Trophoblast cell (in vitro differentiated cells and primary cell): ENCODE results near the gene MGST3.
A peak's percentile ranks its signal among the peaks of the same experiment; 100 is the strongest.

Experiments used
- DNase-seq, 2 donors: peaks; one replicate each; pipeline ENCODE4 v3.0.0-alpha.2; 2016
- H2AFZ ChIP-seq: 2 replicates; pipeline ENCODE4 v1.6.1; 2013; ENCODE audit warnings: low read length, moderate library complexity, mild to moderate bottlenecking; ENCODE audit not compliant: insufficient read depth, poor library complexity
- H2AK5ac ChIP-seq: 2 replicates; pipeline ENCODE4 v1.6.1; 2013; ENCODE audit warnings: mild to moderate bottlenecking, low read length
- H2BK120ac ChIP-seq: 2 replicates; pipeline ENCODE4 v1.6.1; 2013; ENCODE audit warnings: low read length, mild to moderate bottlenecking, moderate library complexity; ENCODE audit not compliant: insufficient read depth, poor library complexity
- H2BK12ac ChIP-seq: 2 replicates; pipeline ENCODE4 v1.6.1; 2013; ENCODE audit warnings: mild to moderate bottlenecking, low read length, moderate library complexity
- H2BK5ac ChIP-seq: 2 replicates; pipeline ENCODE4 v1.6.1; 2013; ENCODE audit warnings: low read length, low read depth, moderate library complexity, mild to moderate bottlenecking; ENCODE audit not compliant: poor library complexity
- H3K14ac ChIP-seq: 2 replicates; pipeline ENCODE4 v1.6.1; 2013; ENCODE audit warnings: mild to moderate bottlenecking, low read length
- H3K18ac ChIP-seq: 2 replicates; pipeline ENCODE4 v1.6.1; 2013; ENCODE audit warnings: mild to moderate bottlenecking, low read length
- H3K23ac ChIP-seq: 2 replicates; pipeline ENCODE4 v1.6.1; 2013; ENCODE audit warnings: low read length
- H3K27ac ChIP-seq: 2 replicates; pipeline ENCODE4 v1.5.1; 2013; ENCODE audit warnings: low read depth, mild to moderate bottlenecking, inconsistent platforms, low read length, moderate library complexity
- H3K27me3 ChIP-seq: 2 replicates; pipeline ENCODE4 v1.6.1; 2013; ENCODE audit warnings: inconsistent platforms, mild to moderate bottlenecking, low read length, moderate library complexity; ENCODE audit not compliant: insufficient read depth
- H3K36me3 ChIP-seq, 2 experiments: 1 replicate in 1 of 2; 2 replicates in 1 of 2; pipeline ENCODE4 v1.6.1; 2013; ENCODE audit warnings: low read length in 2 of 2, mild to moderate bottlenecking in 2 of 2, moderate library complexity in 1 of 2; ENCODE audit not compliant: insufficient read depth in 2 of 2, control insufficient read depth in 1 of 2
- H3K4ac ChIP-seq: 2 replicates; pipeline ENCODE4 v1.6.1; 2013; ENCODE audit warnings: low read depth, mild to moderate bottlenecking, low read length, moderate library complexity
- H3K4me1 ChIP-seq, 2 experiments: 1 replicate in 1 of 2; 2 replicates in 1 of 2; pipeline ENCODE4 v1.6.1; 2013; ENCODE audit warnings: low read length in 2 of 2, mild to moderate bottlenecking in 2 of 2, moderate library complexity in 1 of 2; ENCODE audit not compliant: insufficient read depth in 2 of 2, control insufficient read depth in 1 of 2
- H3K4me2 ChIP-seq: 2 replicates; pipeline ENCODE4 v1.6.1; 2013; ENCODE audit warnings: inconsistent platforms, mild to moderate bottlenecking, low read length, moderate library complexity
- H3K4me3 ChIP-seq: 2 replicates; pipeline ENCODE4 v1.5.1; 2013; ENCODE audit warnings: mild to moderate bottlenecking, low read depth, low read length, inconsistent platforms
- H3K79me1 ChIP-seq: one replicate; pipeline ENCODE4 v1.6.1; 2013; ENCODE audit warnings: low read length
- H3K79me2 ChIP-seq: 2 replicates; pipeline ENCODE4 v1.6.1; 2013; ENCODE audit warnings: low read length, mild to moderate bottlenecking; ENCODE audit not compliant: control insufficient read depth, insufficient read depth, poor library complexity
- H3K9ac ChIP-seq: 2 replicates; pipeline ENCODE4 v1.6.1; 2013; ENCODE audit warnings: mild to moderate bottlenecking, low read length
- H3K9me3 ChIP-seq: 2 replicates; pipeline ENCODE4 v1.6.1; 2013; ENCODE audit warnings: low read depth, mild to moderate bottlenecking, control low read depth, inconsistent platforms, low read length; ENCODE audit not compliant: insufficient read depth
- H4K12ac ChIP-seq: 2 replicates; pipeline ENCODE4 v1.6.1; 2013; ENCODE audit warnings: low read depth, mild to moderate bottlenecking, low read length, moderate library complexity
- H4K8ac ChIP-seq: 2 replicates; pipeline ENCODE4 v1.6.1; 2013; ENCODE audit warnings: low read depth, mild to moderate bottlenecking, low read length, moderate library complexity
- H4K91ac ChIP-seq: one replicate; pipeline ENCODE4 v1.6.1; 2013; ENCODE audit warnings: low read depth, mild to moderate bottlenecking, low read length, moderate library complexity
- WGBS: extraction: QIAGEN DNeasy Blood & Tissue Kit; methylation state at CpG from one replicate; pipeline ENCODE4 v1.1.7; 2013; ENCODE audit warnings: missing lambda C conversion rate; ENCODE audit not compliant: insufficient read length, insufficient coverage; ENCODE audit errors: extremely low coverage; 5-methylcytosine and 5-hydroxymethylcytosine counted together

The MGST3 gene

GRCh38 chr1:165641231-165641987 lies 10.4 kb downstream of the MGST3 start:
- H3K36me3 ChIP-seq: peaks cover 5 to 8% of the 10 kb centered on the region in 2 experiments
- peaks cover 5% of the 10 kb centered on the region for H3K79me1 ChIP-seq
- no peak overlapping the region for H3K14ac ChIP-seq
- H3K18ac ChIP-seq: no peak overlapping the region
- H3K9me3 ChIP-seq: no peaks in the 10 kb centered on the region
- no peak overlapping the region for H2AFZ ChIP-seq
- no peak overlapping the region for H2BK120ac ChIP-seq
- no peak overlapping the region for H3K4ac ChIP-seq
- H3K9ac ChIP-seq: no peak overlapping the region
- no peak overlapping the region for H3K4me2 ChIP-seq
- peaks cover 9 to 16% of the 10 kb centered on the region in 2 experiments for H3K4me1 ChIP-seq
- no peak overlapping the region for H3K23ac ChIP-seq
- H2BK5ac ChIP-seq: no peak overlapping the region
- no peak overlapping the region for H3K4me3 ChIP-seq
- no peak overlapping the region for H2BK12ac ChIP-seq
- H3K27ac ChIP-seq: no peak overlapping the region
- H4K91ac ChIP-seq: no peak overlapping the region
- peak in 1 of 2 donors; percentile 72 for DNase-seq
- no peak overlapping the region for H4K8ac ChIP-seq
- no peak overlapping the region for H2AK5ac ChIP-seq
- no CpG with 5 or more reads among the region's 2 CpGs for WGBS
- no peaks in the 10 kb centered on the region for H3K27me3 ChIP-seq
- peaks cover 4% of the 10 kb centered on the region for H3K79me2 ChIP-seq
- H4K12ac ChIP-seq: no peak overlapping the region

- Histone ChIP-seq H3K79me2 (peaks cover 2% of the 10 kb centered on the region), H3K27me3 (no peaks in the 10 kb centered on the region), H3K4me2 (no peak overlapping the region), H2BK5ac (no peak overlapping the region), H3K9me3 (peaks cover 2% of the 10 kb centered on the region), H3K4me3 (no peak overlapping the region), H3K9ac (no peak overlapping the region), H4K12ac (no peak overlapping the region), H2AFZ (no peak overlapping the region), H4K91ac (no peak overlapping the region), H3K36me3 (peaks cover 4 to 8% of the 10 kb centered on the region in 2 experiments), H3K18ac (no peak overlapping the region), H2BK120ac (no peak overlapping the region), H3K23ac (no peak overlapping the region), H2BK12ac (no peak overlapping the region), H2AK5ac (no peak overlapping the region), H3K4ac (no peak overlapping the region), H3K27ac (no peak overlapping the region), H3K14ac (no peak overlapping the region), H3K79me1 (peaks cover 3% of the 10 kb centered on the region), H4K8ac (no peak overlapping the region), H3K4me1 (peaks cover 6 to 9% of the 10 kb centered on the region in 2 experiments)
- peak in 1 of 2 donors; percentile 39 for DNase-seq
- WGBS: no CpG with 5 or more reads among the region's 2 CpGs
Measured at GRCh38 chr1:165644064-165644735, 13.2 kb downstream of the MGST3 start.

GRCh38 chr1:165645654-165646366 lies 14.8 kb downstream of the MGST3 start:
- Histone ChIP-seq H2BK12ac (no peak overlapping the region), H3K36me3 (peaks cover 5 to 6% of the 10 kb centered on the region in 2 experiments), H2AK5ac (no peak overlapping the region), H3K4me2 (no peak overlapping the region), H3K4me3 (no peak overlapping the region), H3K18ac (no peak overlapping the region), H2BK120ac (no peak overlapping the region), H4K12ac (no peak overlapping the region), H2AFZ (no peak overlapping the region), H3K9ac (no peak overlapping the region), H3K4ac (no peak overlapping the region), H3K4me1 (peaks cover 4 to 6% of the 10 kb centered on the region in 2 experiments), H3K23ac (no peak overlapping the region), H2BK5ac (no peak overlapping the region), H4K8ac (no peak overlapping the region), H3K9me3 (peaks cover 2% of the 10 kb centered on the region), H4K91ac (no peak overlapping the region), H3K79me1 (peaks cover under 1% of the 10 kb centered on the region), H3K79me2 (no peaks in the 10 kb centered on the region), H3K27me3 (no peaks in the 10 kb centered on the region), H3K27ac (no peak overlapping the region), H3K14ac (no peak overlapping the region)
- WGBS: no CpG with 5 or more reads among the region's 8 CpGs
- DNase-seq: no peak

GRCh38 chr1:165647517-165647916 lies 16.5 kb downstream of the MGST3 start:
- Histone ChIP-seq H3K14ac (no peak overlapping the region), H3K9me3 (peaks cover 2% of the 10 kb centered on the region), H3K79me1 (no peaks in the 10 kb centered on the region), H3K27me3 (no peaks in the 10 kb centered on the region), H2BK12ac (no peak overlapping the region), H3K4me1 (peaks cover 0 to 3% of the 10 kb centered on the region in 2 experiments), H3K79me2 (no peaks in the 10 kb centered on the region), H2AFZ (no peak overlapping the region), H4K91ac (no peak overlapping the region), H2AK5ac (no peak overlapping the region), H2BK120ac (no peak overlapping the region), H3K4me2 (no peak overlapping the region), H4K12ac (no peak overlapping the region), H3K23ac (no peak overlapping the region), H3K4ac (no peak overlapping the region), H3K9ac (no peak overlapping the region), H2BK5ac (no peak overlapping the region), H3K18ac (no peak overlapping the region), H3K4me3 (no peak overlapping the region), H4K8ac (no peak overlapping the region), H3K27ac (no peak overlapping the region), H3K36me3 (peaks cover 9 to 12% of the 10 kb centered on the region in 2 experiments)
- no peak for DNase-seq
